Measurements from ENCODE around the gene FPR2.

Gene FPR2

GRCh38 chr19:51807925-51808324 is 46.9 kb downstream of the FPR2 start:
- DNase-seq = no peak

- no peak for DNase-seq
These were observed 47.5 kb downstream of the FPR2 start for GRCh38 chr19:51808333-51808986.

- DNase-seq = no peak
These were observed 48.8 kb downstream of the FPR2 start for GRCh38 chr19:51809787-51810186.

GRCh38 chr19:51810223-51810622 is 49.2 kb downstream of the FPR2 start:
- no peak for DNase-seq

- DNase-seq = peak; percentile 98
These were observed 50.4 kb downstream of the FPR2 start for GRCh38 chr19:51811344-51811743.

- DNase-seq = peak; percentile 68
These were observed 54.1 kb downstream of the FPR2 start for GRCh38 chr19:51815043-51815442.

- peak; percentile 24 for DNase-seq
These were observed 55.7 kb downstream of the FPR2 start for GRCh38 chr19:51816711-51817110.

GRCh38 chr19:51820011-51820410 is 59.0 kb downstream of the FPR2 start:
- peak; percentile 87 for DNase-seq

All from MV-4-11 (cell line).